ENCODE measurements around the gene GRWD1. TPM values are rescaled to one million over a fixed set of nuclear protein-coding genes. Genes with fewer than 3 reads are reported as not detected.

Gene GRWD1
- total RNA-seq, 1 donor from 2014 or later = 77.8 TPM

DNA sequence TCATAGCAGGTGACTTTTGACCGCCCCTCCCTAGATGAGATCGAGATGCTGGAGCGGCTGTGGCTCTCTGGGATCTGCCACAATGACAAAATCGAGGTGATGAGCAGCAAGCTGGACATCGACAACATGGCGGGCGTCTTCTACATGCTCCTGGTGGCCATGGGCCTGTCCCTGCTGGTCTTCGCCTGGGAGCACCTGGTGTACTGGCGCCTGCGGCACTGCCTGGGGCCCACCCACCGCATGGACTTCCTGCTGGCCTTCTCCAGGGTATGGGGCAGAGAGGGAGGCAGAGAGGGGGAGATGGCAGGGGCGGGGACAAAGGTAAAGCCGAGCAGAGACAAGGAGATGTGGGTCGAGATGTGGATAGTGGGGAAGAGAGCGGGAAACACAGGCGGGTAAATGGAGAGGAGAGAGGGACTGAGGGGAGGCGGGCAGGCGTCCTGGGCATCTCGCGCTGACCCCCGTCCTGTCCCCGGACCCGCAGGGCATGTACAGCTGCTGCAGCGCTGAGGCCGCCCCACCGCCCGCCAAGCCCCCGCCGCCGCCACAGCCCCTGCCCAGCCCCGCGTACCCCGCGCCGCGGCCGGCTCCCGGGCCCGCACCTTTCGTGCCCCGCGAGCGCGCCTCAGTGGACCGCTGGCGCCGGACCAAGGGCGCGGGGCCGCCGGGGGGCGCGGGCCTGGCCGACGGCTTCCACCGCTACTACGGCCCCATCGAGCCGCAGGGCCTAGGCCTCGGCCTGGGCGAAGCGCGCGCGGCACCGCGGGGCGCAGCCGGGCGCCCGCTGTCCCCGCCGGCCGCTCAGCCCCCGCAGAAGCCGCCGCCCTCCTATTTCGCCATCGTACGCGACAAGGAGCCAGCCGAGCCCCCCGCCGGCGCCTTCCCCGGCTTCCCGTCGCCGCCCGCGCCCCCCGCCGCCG is 3.4 kb upstream of the GRWD1 start:
- Mint-ChIP-seq H3K4me3 (ENCODE audit: low read depth) (no peak overlapping the region), H3K27ac (no peak overlapping the region)
- intact Hi-C loops (cut with micrococcal nuclease) = no loop called here

DNA sequence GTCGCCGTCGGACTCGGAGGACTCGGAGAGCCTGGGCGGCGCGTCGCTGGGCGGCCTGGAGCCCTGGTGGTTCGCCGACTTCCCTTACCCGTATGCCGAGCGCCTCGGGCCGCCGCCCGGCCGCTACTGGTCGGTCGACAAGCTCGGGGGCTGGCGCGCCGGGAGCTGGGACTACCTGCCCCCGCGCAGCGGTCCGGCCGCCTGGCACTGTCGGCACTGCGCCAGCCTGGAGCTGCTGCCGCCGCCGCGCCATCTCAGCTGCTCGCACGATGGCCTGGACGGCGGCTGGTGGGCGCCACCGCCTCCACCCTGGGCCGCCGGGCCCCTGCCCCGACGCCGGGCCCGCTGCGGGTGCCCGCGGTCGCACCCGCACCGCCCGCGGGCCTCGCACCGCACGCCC is 2.5 kb upstream of the GRWD1 start:
- Mint-ChIP-seq H3K27me3 (ENCODE audit: low read depth) (peaks cover 23% of the 10 kb centered on the region), H3K36me3 (ENCODE audit: low read depth) (peaks cover 26% of the 10 kb centered on the region), H3K27ac (no peak overlapping the region), H3K4me3 (ENCODE audit: low read depth) (no peak overlapping the region), H3K9me3 (no peaks in the 10 kb centered on the region), H3K4me1 (ENCODE audit: low read depth) (peaks cover 20% of the 10 kb centered on the region)
- DNase-seq (ENCODE audit: low spot score) = no peak
- intact Hi-C loops (cut with micrococcal nuclease) = no loop called here

More for the DNA sequence above, 3.4 kb upstream of the GRWD1 start:
- H3K4me1 Mint-ChIP-seq (ENCODE audit: low read depth) = peaks cover 16% of the 10 kb centered on the region
- peaks cover 17% of the 10 kb centered on the region for H3K36me3 Mint-ChIP-seq (ENCODE audit: low read depth)
- DNase-seq (ENCODE audit: low spot score) = no peak
- peaks cover 27% of the 10 kb centered on the region for H3K27me3 Mint-ChIP-seq (ENCODE audit: low read depth)
- no peaks in the 10 kb centered on the region for H3K9me3 Mint-ChIP-seq

DNA sequence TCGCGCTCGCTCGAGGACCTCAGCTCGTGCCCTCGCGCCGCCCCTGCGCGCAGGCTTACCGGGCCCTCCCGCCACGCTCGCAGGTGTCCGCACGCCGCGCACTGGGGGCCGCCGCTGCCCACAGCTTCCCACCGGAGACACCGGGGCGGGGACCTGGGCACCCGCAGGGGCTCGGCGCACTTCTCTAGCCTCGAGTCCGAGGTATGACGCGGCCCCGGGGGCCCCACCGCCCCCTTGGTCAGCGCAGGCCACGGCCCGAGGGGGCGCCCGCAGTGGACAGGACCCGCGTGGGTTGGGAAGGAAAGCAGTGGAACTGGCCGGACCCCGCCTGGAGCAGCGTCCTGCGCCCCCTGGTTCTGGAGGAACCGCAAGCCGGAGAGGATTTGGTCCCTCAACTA is 2.1 kb upstream of the GRWD1 start:
- Mint-ChIP-seq H3K27me3 (ENCODE audit: low read depth) (peaks cover 23% of the 10 kb centered on the region), H3K9me3 (no peaks in the 10 kb centered on the region), H3K4me1 (ENCODE audit: low read depth) (peaks cover 24% of the 10 kb centered on the region), H3K27ac (no peak overlapping the region), H3K36me3 (ENCODE audit: low read depth) (peaks cover 31% of the 10 kb centered on the region), H3K4me3 (ENCODE audit: low read depth) (no peak overlapping the region)
- intact Hi-C loops (cut with micrococcal nuclease) = loop anchor here (2.0 kb wide), 3 partner anchors 25 to 123 kb away; partner anchors contain the start of gene LMTK3
- no peak for DNase-seq (ENCODE audit: low spot score)

DNA sequence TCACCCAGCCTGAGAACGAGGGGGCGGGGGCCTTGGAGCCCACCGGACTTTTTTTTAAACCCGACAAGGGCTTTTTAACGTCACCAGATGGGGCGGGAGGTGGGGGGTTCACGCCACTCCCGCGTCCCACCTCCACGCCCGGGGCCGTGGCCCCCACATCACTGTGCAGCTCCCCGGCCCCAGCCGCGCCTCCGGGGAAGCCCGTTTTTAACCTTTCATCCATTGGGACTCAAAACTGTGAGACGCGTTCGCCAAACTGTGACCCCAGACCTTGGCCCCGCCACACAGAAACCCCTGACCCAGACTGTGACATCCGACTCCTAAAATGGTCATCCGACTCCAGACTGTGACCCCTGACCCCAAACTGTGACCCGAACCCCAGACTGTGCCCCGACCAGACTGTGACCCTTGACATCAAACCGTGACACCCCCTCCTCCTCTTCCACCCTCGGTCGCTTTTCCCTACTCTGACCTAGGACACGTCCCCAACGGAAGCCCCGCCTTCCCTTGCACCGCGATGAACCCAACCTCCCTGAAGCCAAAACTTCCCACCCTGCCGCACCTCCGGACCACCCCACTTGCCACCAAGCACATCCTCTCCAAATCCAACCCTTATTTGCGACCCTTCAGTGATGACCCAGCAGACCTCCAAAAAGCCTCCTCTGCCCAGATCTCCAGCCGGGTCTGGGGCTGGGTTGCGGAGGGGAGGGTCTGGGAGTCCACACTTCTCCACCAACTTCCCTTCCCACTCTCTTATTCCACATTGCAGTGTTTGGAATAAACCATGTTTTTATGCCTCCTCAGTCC is 1.5 kb upstream of the GRWD1 start:
- peaks cover 23% of the 10 kb centered on the region for H3K27me3 Mint-ChIP-seq (ENCODE audit: low read depth)
- DNase-seq (ENCODE audit: low spot score) = no peak
- peaks cover 37% of the 10 kb centered on the region for H3K36me3 Mint-ChIP-seq (ENCODE audit: low read depth)
- no peaks in the 10 kb centered on the region for H3K9me3 Mint-ChIP-seq
- peak overlapping the region; percentile 86 for H3K27ac Mint-ChIP-seq
- H3K4me1 Mint-ChIP-seq (ENCODE audit: low read depth) = peaks cover 26% of the 10 kb centered on the region
- H3K4me3 Mint-ChIP-seq (ENCODE audit: low read depth) = peak overlapping the region; percentile 93
- intact Hi-C loops (cut with micrococcal nuclease) = loop anchor here (2.0 kb wide), 3 partner anchors 26 to 124 kb away; partner anchors contain the start of gene LMTK3

DNA sequence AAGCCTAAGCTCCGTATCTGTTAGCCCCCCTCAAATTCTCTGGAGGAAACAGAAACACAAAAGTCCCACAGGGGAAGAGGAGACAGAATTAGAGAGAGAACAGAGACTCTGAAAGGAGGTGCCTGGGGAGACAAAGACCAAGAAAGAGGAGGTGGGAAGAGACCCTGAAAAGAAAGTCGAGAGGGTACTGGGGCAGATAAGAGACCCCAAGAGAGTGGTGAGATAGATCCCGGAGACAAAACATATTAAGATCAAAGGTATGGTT is 915 bp upstream of the GRWD1 start:
- DNase-seq (ENCODE audit: low spot score) = no peak
- Mint-ChIP-seq H3K4me1 (ENCODE audit: low read depth) (peaks cover 26% of the 10 kb centered on the region), H3K27me3 (ENCODE audit: low read depth) (peaks cover 21% of the 10 kb centered on the region), H3K9me3 (no peaks in the 10 kb centered on the region), H3K4me3 (ENCODE audit: low read depth) (peak overlapping the region; percentile 93), H3K36me3 (ENCODE audit: low read depth) (peaks cover 41% of the 10 kb centered on the region), H3K27ac (peak overlapping the region; percentile 86)
- intact Hi-C loops (cut with micrococcal nuclease) = loop anchor here (1.0 to 5.0 kb wide), 5 partner anchors 23 to 124 kb away; partner anchors contain the start of gene LMTK3

DNA sequence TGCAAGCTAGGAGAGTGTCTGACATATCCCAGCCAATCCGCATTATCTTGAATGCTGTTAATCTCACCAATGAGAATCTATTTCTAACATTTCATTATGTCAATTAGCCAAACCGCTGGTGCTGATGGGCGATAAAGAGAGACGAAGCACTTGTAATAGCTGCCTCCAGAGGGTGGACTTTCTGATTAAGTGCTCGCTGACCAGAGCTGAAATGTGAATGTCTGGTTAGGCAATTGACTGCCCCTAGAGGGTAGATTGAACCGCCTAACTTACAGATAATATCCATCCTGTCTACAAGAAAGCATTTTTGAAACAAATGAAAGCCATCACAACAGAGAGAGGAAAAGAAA is 552 bp upstream of the GRWD1 start:
- peaks cover 43% of the 10 kb centered on the region for H3K36me3 Mint-ChIP-seq (ENCODE audit: low read depth)

DNA sequence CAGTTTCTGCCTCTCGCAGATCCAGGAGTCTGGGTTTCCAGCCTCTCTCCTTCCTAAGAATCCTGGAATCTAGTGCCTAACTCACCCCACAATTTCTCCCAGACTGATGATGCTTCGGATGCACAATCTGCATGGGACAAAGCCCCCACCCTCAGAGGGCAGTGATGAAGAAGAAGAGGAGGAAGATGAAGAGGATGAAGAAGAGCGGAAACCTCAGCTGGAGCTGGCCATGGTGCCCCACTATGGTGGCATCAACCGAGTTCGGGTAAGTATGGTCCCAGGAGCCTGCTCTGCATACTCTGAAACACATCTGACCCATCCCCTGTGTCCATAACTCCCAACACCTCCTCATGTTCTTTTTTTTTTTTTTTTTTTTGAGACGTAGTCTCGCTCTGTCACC is 796 bp downstream of the GRWD1 start:
- Mint-ChIP-seq H3K9me3 (no peaks in the 10 kb centered on the region), H3K27me3 (ENCODE audit: low read depth) (peaks cover 18% of the 10 kb centered on the region), H3K4me3 (ENCODE audit: low read depth) (peak overlapping the region; percentile 93), H3K4me1 (ENCODE audit: low read depth) (peaks cover 26% of the 10 kb centered on the region), H3K36me3 (ENCODE audit: low read depth) (peaks cover 57% of the 10 kb centered on the region), H3K27ac (peak overlapping the region; percentile 86)
- intact Hi-C loops (cut with micrococcal nuclease) = loop anchor here (5.0 kb wide), 1 partner anchor 49 kb away; no protein-coding TSS in a partner anchor
- DNase-seq (ENCODE audit: low spot score) = no peak

More for the DNA sequence above, 552 bp upstream of the GRWD1 start:
- Mint-ChIP-seq H3K4me1 (ENCODE audit: low read depth) (peaks cover 26% of the 10 kb centered on the region), H3K27ac (peak overlapping the region; percentile 86), H3K27me3 (ENCODE audit: low read depth) (peaks cover 21% of the 10 kb centered on the region), H3K4me3 (ENCODE audit: low read depth) (peak overlapping the region; percentile 93), H3K9me3 (no peaks in the 10 kb centered on the region)
- DNase-seq (ENCODE audit: low spot score) = no peak
- intact Hi-C loops (cut with micrococcal nuclease) = loop anchor here (1.0 to 5.0 kb wide), 5 partner anchors 23 to 124 kb away; partner anchors contain the start of gene LMTK3

DNA sequence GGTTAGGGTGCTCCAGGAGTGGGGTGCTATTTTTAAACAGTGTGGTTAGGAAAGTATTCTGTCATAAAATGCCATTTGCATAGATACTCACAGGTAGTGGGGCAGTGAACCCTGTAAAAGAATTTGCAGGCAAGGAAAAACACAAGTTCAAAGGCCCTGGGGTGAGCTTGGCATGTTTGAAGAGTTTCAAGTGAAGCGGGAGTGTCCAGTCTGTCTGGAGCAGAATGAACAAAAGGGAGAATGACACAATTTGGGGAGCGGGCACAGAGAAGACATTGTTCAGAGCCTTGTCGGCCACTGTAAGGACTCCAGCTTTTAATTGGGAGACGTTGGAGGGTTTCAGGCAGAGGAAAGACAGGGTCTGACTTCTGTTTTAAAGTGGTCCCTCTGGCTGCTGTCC is 2.8 kb downstream of the GRWD1 start:
- no peaks in the 10 kb centered on the region for H3K9me3 Mint-ChIP-seq
- intact Hi-C loops (cut with micrococcal nuclease) = loop anchor here (5.0 kb wide), 1 partner anchor 51 kb away; no protein-coding TSS in a partner anchor
- peaks cover 10% of the 10 kb centered on the region for H3K27me3 Mint-ChIP-seq (ENCODE audit: low read depth)
- H3K4me3 Mint-ChIP-seq (ENCODE audit: low read depth) = no peak overlapping the region
- H3K4me1 Mint-ChIP-seq (ENCODE audit: low read depth) = peaks cover 26% of the 10 kb centered on the region
- no peak for DNase-seq (ENCODE audit: low spot score)
- H3K36me3 Mint-ChIP-seq (ENCODE audit: low read depth) = peaks cover 65% of the 10 kb centered on the region
- no peak overlapping the region for H3K27ac Mint-ChIP-seq

DNA sequence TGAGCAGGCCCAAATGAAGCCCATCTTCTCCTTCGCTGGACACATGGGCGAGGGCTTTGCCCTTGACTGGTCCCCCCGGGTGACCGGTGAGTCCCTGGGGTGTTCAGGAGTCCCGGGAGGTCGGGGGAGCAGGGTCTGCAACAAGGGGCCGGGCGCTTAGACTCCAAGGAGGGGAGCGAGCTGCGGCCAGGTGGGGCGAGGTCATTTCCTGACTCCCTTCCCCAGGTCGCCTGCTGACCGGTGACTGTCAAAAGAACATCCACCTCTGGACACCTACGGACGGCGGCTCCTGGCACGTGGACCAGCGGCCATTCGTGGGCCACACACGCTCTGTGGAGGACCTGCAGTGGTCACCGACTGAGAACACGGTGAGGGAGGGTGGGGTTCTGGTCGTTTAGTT is 4.7 kb downstream of the GRWD1 start:
- Mint-ChIP-seq H3K36me3 (ENCODE audit: low read depth) (peaks cover 77% of the 10 kb centered on the region), H3K4me3 (ENCODE audit: low read depth) (no peak overlapping the region), H3K9me3 (no peaks in the 10 kb centered on the region), H3K4me1 (ENCODE audit: low read depth) (peaks cover 15% of the 10 kb centered on the region), H3K27me3 (ENCODE audit: low read depth) (no peaks in the 10 kb centered on the region), H3K27ac (no peak overlapping the region)
- intact Hi-C loops (cut with micrococcal nuclease) = no loop called here
- DNase-seq (ENCODE audit: low spot score) = no peak

DNA sequence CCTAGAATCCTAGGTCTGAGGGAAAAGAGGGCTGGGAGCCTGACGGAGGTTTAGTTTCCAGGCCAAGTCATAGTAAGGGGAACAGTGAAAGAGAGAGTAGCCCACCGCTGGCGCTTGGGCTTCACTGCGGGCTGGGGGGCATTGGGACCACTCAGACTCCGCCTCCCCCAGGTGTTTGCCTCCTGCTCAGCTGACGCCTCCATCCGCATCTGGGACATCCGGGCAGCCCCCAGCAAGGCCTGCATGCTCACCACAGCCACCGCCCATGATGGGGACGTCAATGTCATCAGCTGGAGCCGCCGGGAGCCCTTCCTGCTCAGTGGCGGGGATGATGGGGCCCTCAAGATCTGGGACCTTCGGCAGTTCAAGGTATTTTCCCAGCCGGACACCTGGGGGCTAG is 5.1 kb downstream of the GRWD1 start:
- intact Hi-C loops (cut with micrococcal nuclease) = no loop called here
- Mint-ChIP-seq H3K4me1 (ENCODE audit: low read depth) (peaks cover 15% of the 10 kb centered on the region), H3K9me3 (no peaks in the 10 kb centered on the region), H3K4me3 (ENCODE audit: low read depth) (no peak overlapping the region), H3K27me3 (ENCODE audit: low read depth) (no peaks in the 10 kb centered on the region), H3K27ac (no peak overlapping the region), H3K36me3 (ENCODE audit: low read depth) (peaks cover 74% of the 10 kb centered on the region)
- DNase-seq (ENCODE audit: low spot score) = no peak

DNA sequence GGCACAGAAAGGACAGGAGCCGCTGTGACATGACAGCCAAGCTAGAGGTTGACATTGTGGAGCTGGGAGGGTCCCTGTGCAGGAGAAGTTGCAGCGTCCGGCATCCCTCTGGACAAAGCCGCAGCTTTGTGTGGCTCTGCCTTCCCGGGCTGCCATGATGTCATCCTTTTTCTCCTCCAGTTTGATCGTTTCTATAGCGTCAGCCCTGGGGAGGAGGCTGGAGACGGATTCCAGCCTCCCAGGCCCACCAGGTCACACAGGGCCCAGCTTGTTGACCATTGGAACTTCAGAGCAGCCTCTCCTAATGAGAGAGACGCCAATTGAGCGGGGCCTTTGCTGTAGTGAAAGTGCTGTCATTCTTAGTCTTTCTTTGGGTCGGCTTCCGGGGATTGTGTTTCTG is 5.8 kb downstream of the GRWD1 start:
- Mint-ChIP-seq H3K27ac (no peak overlapping the region), H3K27me3 (ENCODE audit: low read depth) (no peaks in the 10 kb centered on the region), H3K4me3 (ENCODE audit: low read depth) (no peak overlapping the region), H3K36me3 (ENCODE audit: low read depth) (peaks cover 66% of the 10 kb centered on the region), H3K9me3 (no peaks in the 10 kb centered on the region), H3K4me1 (ENCODE audit: low read depth) (peaks cover 13% of the 10 kb centered on the region)
- intact Hi-C loops (cut with micrococcal nuclease) = no loop called here
- DNase-seq (ENCODE audit: low spot score) = no peak

DNA sequence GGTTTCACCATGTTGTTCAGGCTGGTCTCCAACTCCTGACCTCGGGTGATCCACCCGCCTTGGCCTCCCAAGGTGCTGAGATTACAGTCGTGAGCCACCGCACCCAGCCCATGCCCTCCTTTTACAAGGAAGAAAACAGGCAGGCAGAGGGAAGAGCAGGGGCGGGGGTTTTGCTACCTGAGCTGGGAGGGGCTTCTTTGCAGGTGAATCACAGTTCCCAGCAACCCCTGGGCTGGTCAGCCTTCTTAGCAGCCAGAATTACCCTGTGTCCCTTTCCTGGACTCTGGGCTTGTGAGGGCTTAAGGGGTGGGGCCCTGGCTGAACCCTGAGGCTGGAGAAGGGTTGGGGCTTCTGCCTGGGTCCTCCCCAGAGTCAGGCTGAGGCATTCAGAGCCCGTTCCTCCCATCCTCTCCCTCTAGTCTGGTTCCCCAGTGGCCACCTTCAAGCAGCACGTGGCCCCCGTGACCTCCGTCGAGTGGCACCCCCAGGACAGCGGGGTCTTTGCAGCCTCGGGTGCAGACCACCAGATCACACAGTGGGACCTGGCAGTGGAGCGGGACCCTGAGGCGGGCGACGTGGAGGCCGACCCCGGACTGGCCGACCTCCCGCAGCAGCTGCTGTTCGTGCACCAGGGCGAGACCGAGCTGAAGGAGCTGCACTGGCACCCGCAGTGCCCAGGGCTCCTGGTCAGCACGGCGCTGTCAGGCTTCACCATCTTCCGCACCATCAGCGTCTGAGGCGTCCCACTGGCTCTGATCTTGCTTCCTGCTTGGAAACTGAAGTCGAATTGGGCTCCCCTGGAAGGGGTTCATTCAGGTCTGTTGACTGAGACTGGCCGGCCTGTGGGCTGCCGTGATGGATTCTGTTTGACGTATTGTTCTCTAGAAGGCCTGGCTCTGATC is 6.8 kb downstream of the GRWD1 start:
- H3K4me3 Mint-ChIP-seq (ENCODE audit: low read depth) = no peak overlapping the region
- no peaks in the 10 kb centered on the region for H3K27me3 Mint-ChIP-seq (ENCODE audit: low read depth)
- H3K9me3 Mint-ChIP-seq = no peaks in the 10 kb centered on the region
- intact Hi-C loops (cut with micrococcal nuclease) = no loop called here
- peaks cover 68% of the 10 kb centered on the region for H3K36me3 Mint-ChIP-seq (ENCODE audit: low read depth)
- DNase-seq (ENCODE audit: low spot score) = no peak
- H3K27ac Mint-ChIP-seq = no peak overlapping the region
- peaks cover 13% of the 10 kb centered on the region for H3K4me1 Mint-ChIP-seq (ENCODE audit: low read depth)
